Measurements from ENCODE around the gene RFX2. TPM values are rescaled to one million over a fixed set of nuclear protein-coding genes. Genes with fewer than 3 reads are reported as not detected.

The RFX2 gene
- total and polyA plus RNA-seq, 9 of the 15 experiments (the other 6 are each of a cell fraction or from before 2014, with no cell fraction given), result 3.6 to 18.7 (median 8.7) TPM

GRCh38 chr19:5978606-5979552, 131.4 kb downstream of the RFX2 start (continued):
- peak; percentile 60 for TF ChIP-seq CHD4 (IDR thresholded peaks at IDR 0.05; ENCODE audit: insufficient read depth, insufficient replicate concordance, low read depth, low read length, poor library complexity, severe bottlenecking)
- TF ChIP-seq CREB1 (IDR thresholded peaks at IDR 0.05), result no peak
- TF ChIP-seq CREB1 (CRISPR knock-in tag; IDR thresholded peaks at IDR 0.05), result 0 out of 2 replicates have a peak, but pooled peaks have one; percentile 46
- TF ChIP-seq REST (IDR thresholded peaks at IDR 0.05; ENCODE audit: borderline replicate concordance), result peak; percentile 22
- no peak for TF ChIP-seq REST (CRISPR knock-in tag; IDR thresholded peaks at IDR 0.05; ENCODE audit: low read depth)
- TF ChIP-seq XRCC4 (IDR thresholded peaks at IDR 0.05; ENCODE audit: extremely low read depth, insufficient read depth, insufficient read length), result no peak
- TF ChIP-seq BCOR (IDR thresholded peaks at IDR 0.05), result peak; percentile 93
- TF ChIP-seq CC2D1A (IDR thresholded peaks at IDR 0.05), result no peak
- TF ChIP-seq PHF20 (IDR thresholded peaks at IDR 0.05; ENCODE audit: partially characterized antibody), result peak; percentile 26
- no peak for TF ChIP-seq ZBTB17 (CRISPR knock-in tag; IDR thresholded peaks at IDR 0.05)
- 0 out of 2 replicates have a peak, but pooled peaks have one; percentile 40 for TF ChIP-seq ZNF395 (CRISPR knock-in tag; IDR thresholded peaks at IDR 0.05)
- TF ChIP-seq KDM1A (IDR thresholded peaks at IDR 0.05), result peak; percentile 77 to 91
- TF ChIP-seq ZFX (CRISPR knock-in tag; IDR thresholded peaks at IDR 0.05), result peak; percentile 13; the same call in 1 of the 2 replicates
- peak; percentile 84; the same call in 1 of the 2 replicates for TF ChIP-seq PTBP1 (IDR thresholded peaks at IDR 0.05; ENCODE audit: low read depth, low read length)
- TF ChIP-seq KAT7 (CRISPR knock-in tag; IDR thresholded peaks at IDR 0.05; ENCODE audit: borderline replicate concordance), result peak; percentile 65; the same call in 1 of the 2 replicates
- no peak for TF ChIP-seq ZNF165 (CRISPR knock-in tag; IDR thresholded peaks at IDR 0.05; ENCODE audit: borderline replicate concordance)
- 0 out of 2 replicates have a peak, but pooled peaks have one; percentile 51 for TF ChIP-seq BRD4 (IDR thresholded peaks at IDR 0.05)
- peak; percentile 97 for TF ChIP-seq ADNP (tag; IDR thresholded peaks at IDR 0.05)
